Measurements from ENCODE around the gene CCDC27.

GRCh38 chr1:3703786-3704371 is 48.4 kb upstream of the CCDC27 start:
- TF ChIP-seq POLR2A (IDR thresholded peaks at IDR 0.05; ENCODE audit: low read length) (no peak), GATA1 (IDR thresholded peaks at IDR 0.05; ENCODE audit: low read depth, low read length) (no peak)
